HG02623 (cell line): ENCODE measurements around the gene OTUD3.
A peak's percentile ranks its signal among the peaks of the same experiment; 100 is the strongest.
"Not testable (repeated sequence)": the region's sequence is repeated elsewhere in the genome, so short reads cannot be mapped to it uniquely, and the experiment has no call there.

Experiments used
- ATAC-seq: cut with Tn5 transposase; IDR thresholded peaks from one replicate; pipeline ENCODE4 v1.9.1; 2021; ENCODE audit warnings: moderate library complexity; ENCODE audit not compliant: unreplicated experiment

Gene OTUD3

GRCh38 chr1:19882111-19883071 lies at the start of gene OTUD3:
TSS of gene OTUD3 (plus strand) at chr1:19882395. CDS start at chr1:19882514, 119 bp downstream.
- ATAC-seq: peak; percentile 84

GRCh38 chr1:19835578-19835977 lies 46.6 kb upstream of the OTUD3 start:
- no peak for ATAC-seq

- no peak for ATAC-seq
Measured at GRCh38 chr1:19837866-19838265, 44.3 kb upstream of the OTUD3 start.

GRCh38 chr1:19840228-19840627 lies 42.0 kb upstream of the OTUD3 start:
- no peak for ATAC-seq

GRCh38 chr1:19844731-19845495 lies 37.3 kb upstream of the OTUD3 start:
- ATAC-seq: no peak

- ATAC-seq: no peak
Measured at GRCh38 chr1:19845555-19845954, 36.6 kb upstream of the OTUD3 start.

GRCh38 chr1:19846338-19846737 lies 35.9 kb upstream of the OTUD3 start:
- ATAC-seq: no peak

GRCh38 chr1:19847334-19847733 lies 34.9 kb upstream of the OTUD3 start:
- not testable (repeated sequence) for ATAC-seq

GRCh38 chr1:19849307-19849706 lies 32.9 kb upstream of the OTUD3 start:
- ATAC-seq: not testable (repeated sequence)

- no peak for ATAC-seq
Measured at GRCh38 chr1:19850214-19850613, 32.0 kb upstream of the OTUD3 start.

- ATAC-seq: no peak
Measured at GRCh38 chr1:19852036-19852435, 30.2 kb upstream of the OTUD3 start.

- ATAC-seq: no peak
Measured at GRCh38 chr1:19854866-19855265, 27.3 kb upstream of the OTUD3 start.

GRCh38 chr1:19858893-19859292 lies 23.3 kb upstream of the OTUD3 start:
- ATAC-seq: no peak

GRCh38 chr1:19859876-19860275 lies 22.3 kb upstream of the OTUD3 start:
- no peak for ATAC-seq

- ATAC-seq: no peak
Measured at GRCh38 chr1:19860418-19860817, 21.8 kb upstream of the OTUD3 start.

- ATAC-seq: no peak
Measured at GRCh38 chr1:19861034-19861433, 21.2 kb upstream of the OTUD3 start.

- ATAC-seq: no peak
Measured at GRCh38 chr1:19861842-19862530, 20.2 kb upstream of the OTUD3 start.

GRCh38 chr1:19862944-19863343 lies 19.3 kb upstream of the OTUD3 start:
- ATAC-seq: no peak

GRCh38 chr1:19864570-19865160 lies 17.5 kb upstream of the OTUD3 start:
- no peak for ATAC-seq

- ATAC-seq: no peak
Measured at GRCh38 chr1:19866029-19866428, 16.2 kb upstream of the OTUD3 start.

GRCh38 chr1:19866758-19867157 lies 15.4 kb upstream of the OTUD3 start:
- ATAC-seq: no peak
